ENCODE results near the gene BBS4.

The BBS4 gene

DNA sequence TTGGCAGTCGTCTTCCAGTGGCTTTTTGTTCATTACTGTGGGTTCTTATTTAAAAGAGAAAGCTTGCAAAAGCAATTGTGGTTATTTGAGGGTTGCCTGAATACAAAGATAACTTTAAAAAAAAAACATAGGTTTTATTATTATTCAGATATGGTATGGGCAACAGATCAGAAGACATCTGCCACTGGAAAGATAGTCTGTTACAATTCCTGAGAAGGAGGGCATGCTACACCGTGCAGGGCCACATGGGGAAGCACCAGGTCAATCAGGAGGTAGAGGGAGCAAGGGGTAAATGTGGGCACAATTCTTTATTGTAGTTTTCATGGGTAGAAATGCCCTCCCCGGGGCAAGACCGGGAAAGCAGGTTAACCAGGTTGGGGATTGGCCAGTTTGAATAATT is 46.5 kb downstream of the BBS4 start:
- peaks cover 17 to 44% of the 10 kb centered on the region in 2 donors for H3K36me3 ChIP-seq (ENCODE audit: control insufficient read depth in 2 of 2, insufficient read depth in 2 of 2, low read length in 2 of 2)
- H3K27me3 ChIP-seq (ENCODE audit: control insufficient read depth in 1 of 2, insufficient read depth in 2 of 2, low read length in 2 of 2): no peaks in the 10 kb centered on the region
- H3K4me3 ChIP-seq (ENCODE audit: low read length in 2 of 2): no peak overlapping the region
- no peaks in the 10 kb centered on the region for H3K4me1 ChIP-seq (ENCODE audit: control insufficient read depth, insufficient read depth, low read length)
- no peak overlapping the region for H3K9ac ChIP-seq (ENCODE audit: low read length in 2 of 2)
- H3K27ac ChIP-seq (ENCODE audit: low read length): no peak overlapping the region
- no peaks in the 10 kb centered on the region for H3K9me3 ChIP-seq (ENCODE audit: control insufficient read depth in 2 of 2, low read length in 2 of 2)

DNA sequence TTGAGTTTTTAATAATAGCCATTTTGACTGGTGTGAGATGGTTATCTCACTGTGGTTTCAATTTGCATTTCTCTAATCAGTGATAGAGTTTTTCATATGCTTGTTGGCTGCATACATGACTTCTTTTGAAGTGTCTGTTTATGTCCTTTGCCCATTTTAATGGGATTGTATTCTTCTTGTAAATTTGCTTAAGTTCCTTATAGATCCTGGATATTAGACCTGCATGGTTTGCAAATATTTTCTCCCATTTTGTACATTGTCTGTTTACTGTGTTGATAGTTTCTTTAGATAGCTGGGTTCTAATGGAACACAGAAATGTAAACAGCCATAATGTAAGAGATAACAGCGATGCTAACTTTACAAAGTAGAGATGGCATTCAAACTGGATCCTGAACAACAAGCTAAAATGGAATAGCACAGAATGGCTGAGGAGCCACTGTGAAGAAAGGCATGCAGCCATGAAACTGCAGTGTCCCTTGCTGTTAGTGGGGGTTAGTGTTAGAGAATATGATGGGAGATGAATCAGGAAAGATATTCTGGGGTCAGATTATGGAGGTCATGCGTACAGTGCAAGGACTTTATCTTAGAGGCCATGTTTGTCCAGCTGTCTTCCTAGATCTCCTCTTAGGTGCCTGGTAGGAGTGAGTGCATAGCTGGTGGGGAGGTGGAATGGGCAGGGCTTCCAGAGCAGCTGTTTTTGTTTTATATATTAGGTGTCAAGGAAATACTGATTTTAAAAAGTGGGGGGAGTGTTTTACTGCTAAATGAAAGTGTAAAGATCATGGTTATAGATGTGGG is 48.1 kb downstream of the BBS4 start:
- Histone ChIP-seq H3K27ac (ENCODE audit: low read length) (no peak overlapping the region), H3K9me3 (ENCODE audit: control insufficient read depth in 2 of 2, low read length in 2 of 2) (no peaks in the 10 kb centered on the region), H3K36me3 (ENCODE audit: control insufficient read depth in 2 of 2, insufficient read depth in 2 of 2, low read length in 2 of 2) (peaks cover 22 to 47% of the 10 kb centered on the region in 2 donors), H3K27me3 (ENCODE audit: control insufficient read depth in 1 of 2, insufficient read depth in 2 of 2, low read length in 2 of 2) (no peaks in the 10 kb centered on the region), H3K4me1 (ENCODE audit: control insufficient read depth, insufficient read depth, low read length) (no peaks in the 10 kb centered on the region), H3K4me3 (ENCODE audit: low read length in 2 of 2) (no peak overlapping the region), H3K9ac (ENCODE audit: low read length in 2 of 2) (no peak overlapping the region)

DNA sequence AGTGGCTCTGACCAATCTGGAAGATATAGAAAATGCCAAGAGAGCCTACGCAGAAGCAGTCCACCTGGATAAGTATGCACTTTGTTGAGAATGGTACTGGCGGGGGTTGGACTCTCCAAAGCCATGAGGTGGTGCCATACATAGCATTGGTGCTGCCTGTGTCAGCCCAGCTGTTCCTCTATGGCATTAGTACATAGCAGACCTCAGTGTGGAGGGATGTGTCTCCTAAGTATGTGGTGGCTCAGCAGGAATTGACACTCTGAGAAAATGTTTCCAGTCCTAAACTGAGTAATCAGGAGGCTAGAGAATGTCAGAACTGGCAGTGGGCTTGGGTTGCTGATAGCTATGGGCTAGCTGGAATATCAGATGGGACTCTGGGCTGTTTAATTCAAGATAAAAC is 49.1 kb downstream of the BBS4 start:
- H3K36me3 ChIP-seq (ENCODE audit: control insufficient read depth in 2 of 2, insufficient read depth in 2 of 2, low read length in 2 of 2): peaks cover 22 to 47% of the 10 kb centered on the region in 2 donors
- H3K27ac ChIP-seq (ENCODE audit: low read length): no peak overlapping the region
- no peak overlapping the region for H3K4me3 ChIP-seq (ENCODE audit: low read length in 2 of 2)
- H3K27me3 ChIP-seq (ENCODE audit: control insufficient read depth in 1 of 2, insufficient read depth in 2 of 2, low read length in 2 of 2): no peaks in the 10 kb centered on the region
- no peaks in the 10 kb centered on the region for H3K9me3 ChIP-seq (ENCODE audit: control insufficient read depth in 2 of 2, low read length in 2 of 2)
- no peak overlapping the region for H3K9ac ChIP-seq (ENCODE audit: low read length in 2 of 2)
- H3K4me1 ChIP-seq (ENCODE audit: control insufficient read depth, insufficient read depth, low read length): no peaks in the 10 kb centered on the region

DNA sequence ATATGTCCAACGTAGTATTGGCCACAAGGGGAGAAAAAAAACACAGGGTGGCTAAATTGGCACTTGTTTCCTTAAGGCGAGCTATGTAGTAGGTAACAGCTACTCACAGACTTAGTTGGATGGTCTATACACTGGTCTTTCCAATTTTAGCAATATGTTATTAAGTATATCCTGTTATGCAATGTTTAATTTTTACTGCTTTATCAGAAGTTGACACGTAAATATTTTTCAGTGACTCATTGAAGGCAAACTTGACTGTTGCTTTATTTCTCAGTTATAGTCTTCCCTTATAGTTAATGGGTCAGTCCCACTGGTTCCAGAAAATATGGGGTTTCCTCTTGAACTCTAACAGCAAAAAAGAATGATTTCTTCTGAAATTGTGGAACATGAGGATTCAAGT is 51.1 kb downstream of the BBS4 start:
- Histone ChIP-seq H3K27ac (ENCODE audit: low read length) (no peak overlapping the region), H3K9me3 (ENCODE audit: control insufficient read depth in 2 of 2, low read length in 2 of 2) (no peaks in the 10 kb centered on the region), H3K9ac (ENCODE audit: low read length in 2 of 2) (no peak overlapping the region), H3K4me1 (ENCODE audit: control insufficient read depth, insufficient read depth, low read length) (no peaks in the 10 kb centered on the region), H3K36me3 (ENCODE audit: control insufficient read depth in 2 of 2, insufficient read depth in 2 of 2, low read length in 2 of 2) (peaks cover 16 to 37% of the 10 kb centered on the region in 2 donors), H3K4me3 (ENCODE audit: low read length in 2 of 2) (no peak overlapping the region), H3K27me3 (ENCODE audit: control insufficient read depth in 1 of 2, insufficient read depth in 2 of 2, low read length in 2 of 2) (no peaks in the 10 kb centered on the region)

DNA sequence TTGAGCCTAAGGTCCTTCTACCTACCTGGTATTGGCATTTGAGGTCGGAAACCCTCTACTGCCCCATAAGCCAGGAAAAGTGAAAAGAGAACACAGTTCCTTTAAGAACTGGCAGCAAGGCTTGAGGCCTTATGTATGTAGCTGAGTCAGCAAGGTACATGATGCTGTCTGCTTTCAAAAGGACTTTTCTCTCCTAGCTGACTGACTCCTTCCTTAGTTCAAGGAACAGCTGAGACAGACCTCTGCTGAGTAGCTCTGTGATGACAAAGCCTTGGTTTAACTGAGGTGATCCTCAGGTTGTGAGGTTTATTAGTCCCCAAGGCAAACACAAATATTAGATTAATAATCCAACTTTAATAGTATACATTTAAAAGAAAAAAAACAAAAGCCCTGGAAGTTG is 51.7 kb downstream of the BBS4 start:
- Histone ChIP-seq H3K27ac (ENCODE audit: low read length) (no peak overlapping the region), H3K36me3 (ENCODE audit: control insufficient read depth in 2 of 2, insufficient read depth in 2 of 2, low read length in 2 of 2) (peaks cover 16 to 34% of the 10 kb centered on the region in 2 donors), H3K4me3 (ENCODE audit: low read length in 2 of 2) (no peak overlapping the region), H3K27me3 (ENCODE audit: control insufficient read depth in 1 of 2, insufficient read depth in 2 of 2, low read length in 2 of 2) (no peaks in the 10 kb centered on the region), H3K4me1 (ENCODE audit: control insufficient read depth, insufficient read depth, low read length) (no peaks in the 10 kb centered on the region), H3K9ac (ENCODE audit: low read length in 2 of 2) (no peak overlapping the region), H3K9me3 (ENCODE audit: control insufficient read depth in 2 of 2, low read length in 2 of 2) (no peaks in the 10 kb centered on the region)

DNA sequence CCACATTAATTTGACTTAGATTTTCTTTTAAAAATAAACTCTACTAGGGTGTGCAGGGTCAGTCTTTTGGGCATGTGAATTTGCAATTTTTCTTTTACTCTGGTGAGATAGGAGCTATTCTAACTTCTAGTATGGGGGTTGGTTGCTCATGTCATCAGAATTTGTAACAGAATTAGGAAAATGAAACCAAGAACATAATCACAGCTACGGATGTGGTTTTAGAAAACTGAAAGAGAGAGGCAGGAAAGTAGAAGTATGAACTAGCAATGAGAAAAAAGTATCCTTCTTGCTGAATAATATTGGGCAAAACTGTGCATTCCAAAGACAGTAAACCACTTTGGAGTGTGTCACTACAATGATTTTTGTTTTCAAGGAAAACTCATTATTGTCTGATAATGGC is 54.2 kb downstream of the BBS4 start:
- H3K9me3 ChIP-seq (ENCODE audit: control insufficient read depth in 2 of 2, low read length in 2 of 2): no peaks in the 10 kb centered on the region
- H3K27ac ChIP-seq (ENCODE audit: low read length): no peak overlapping the region
- H3K4me1 ChIP-seq (ENCODE audit: control insufficient read depth, insufficient read depth, low read length): no peaks in the 10 kb centered on the region
- H3K9ac ChIP-seq (ENCODE audit: low read length in 2 of 2): no peak overlapping the region
- H3K36me3 ChIP-seq (ENCODE audit: control insufficient read depth in 2 of 2, insufficient read depth in 2 of 2, low read length in 2 of 2): peaks cover 16 to 25% of the 10 kb centered on the region in 2 donors
- no peak overlapping the region for H3K4me3 ChIP-seq (ENCODE audit: low read length in 2 of 2)
- no peaks in the 10 kb centered on the region for H3K27me3 ChIP-seq (ENCODE audit: control insufficient read depth in 1 of 2, insufficient read depth in 2 of 2, low read length in 2 of 2)

DNA sequence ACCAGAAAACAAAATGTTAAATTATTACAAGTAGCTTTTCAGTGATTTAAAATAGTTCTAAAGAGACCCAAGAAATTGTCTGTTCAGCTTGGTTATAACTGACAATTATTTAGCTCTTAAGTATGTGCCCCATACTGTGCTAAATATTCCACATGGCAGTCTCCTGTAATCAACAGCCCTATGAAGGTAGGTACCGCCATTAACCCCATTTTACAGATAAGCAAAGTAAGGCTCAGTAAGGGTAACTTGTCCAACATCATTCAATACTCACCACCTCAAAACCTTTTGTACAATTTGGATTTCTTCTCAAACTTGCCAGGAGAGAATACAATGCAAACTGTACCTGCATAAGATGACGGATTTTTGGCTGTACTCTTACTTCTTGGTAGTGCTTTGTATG is 63.7 kb downstream of the BBS4 start:
- H3K9me3 ChIP-seq (ENCODE audit: control insufficient read depth in 2 of 2, low read length in 2 of 2): no peaks in the 10 kb centered on the region
- no peak overlapping the region for H3K4me3 ChIP-seq (ENCODE audit: low read length in 2 of 2)
- H3K36me3 ChIP-seq (ENCODE audit: control insufficient read depth in 2 of 2, insufficient read depth in 2 of 2, low read length in 2 of 2): peaks cover 11 to 14% of the 10 kb centered on the region in 2 donors
- H3K27ac ChIP-seq (ENCODE audit: low read length): no peak overlapping the region
- no peak overlapping the region for H3K9ac ChIP-seq (ENCODE audit: low read length in 2 of 2)
- no peaks in the 10 kb centered on the region for H3K27me3 ChIP-seq (ENCODE audit: control insufficient read depth in 1 of 2, insufficient read depth in 2 of 2, low read length in 2 of 2)
- no peaks in the 10 kb centered on the region for H3K4me1 ChIP-seq (ENCODE audit: control insufficient read depth, insufficient read depth, low read length)

DNA sequence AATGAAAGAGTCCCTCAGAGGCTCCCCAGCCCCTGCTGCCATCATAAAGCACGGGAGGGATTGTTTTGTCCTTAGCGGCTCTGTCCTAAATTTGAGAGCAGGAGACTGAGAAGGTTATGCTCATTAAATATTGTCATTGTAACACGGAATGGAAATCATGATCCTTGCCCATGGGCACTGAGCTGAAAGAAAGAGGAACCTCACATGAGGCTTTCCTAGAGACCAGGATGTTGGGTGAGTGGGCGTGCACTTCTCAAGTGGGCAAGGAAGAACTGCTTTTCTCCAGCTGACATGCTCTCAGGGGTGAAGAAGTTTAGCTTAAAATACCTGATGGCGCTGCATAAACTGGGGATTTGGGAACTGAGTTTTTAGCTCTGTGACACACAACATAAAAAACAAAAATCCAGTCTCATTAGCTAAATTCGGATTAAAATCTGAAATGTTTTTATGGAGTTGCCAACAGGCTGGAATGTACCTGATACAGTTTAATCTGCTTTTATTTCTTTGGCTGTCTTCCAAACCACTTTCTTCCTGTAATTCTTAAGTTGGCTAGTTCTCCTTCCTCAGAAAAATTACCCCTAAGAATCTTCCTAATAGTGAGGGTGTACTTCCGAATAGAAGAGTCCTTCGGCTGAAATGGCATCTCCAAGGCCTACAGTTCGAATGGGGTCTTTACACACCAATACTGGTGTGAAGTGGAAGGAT is 65.9 kb downstream of the BBS4 start:
- Histone ChIP-seq H3K27ac (ENCODE audit: low read length) (no peak overlapping the region), H3K9ac (ENCODE audit: low read length in 2 of 2) (no peak overlapping the region), H3K4me1 (ENCODE audit: control insufficient read depth, insufficient read depth, low read length) (no peaks in the 10 kb centered on the region), H3K27me3 (ENCODE audit: control insufficient read depth in 1 of 2, insufficient read depth in 2 of 2, low read length in 2 of 2) (no peaks in the 10 kb centered on the region), H3K9me3 (ENCODE audit: control insufficient read depth in 2 of 2, low read length in 2 of 2) (no peaks in the 10 kb centered on the region), H3K4me3 (ENCODE audit: low read length in 2 of 2) (no peak overlapping the region), H3K36me3 (ENCODE audit: control insufficient read depth in 2 of 2, insufficient read depth in 2 of 2, low read length in 2 of 2) (peaks cover 18 to 28% of the 10 kb centered on the region in 2 donors)

DNA sequence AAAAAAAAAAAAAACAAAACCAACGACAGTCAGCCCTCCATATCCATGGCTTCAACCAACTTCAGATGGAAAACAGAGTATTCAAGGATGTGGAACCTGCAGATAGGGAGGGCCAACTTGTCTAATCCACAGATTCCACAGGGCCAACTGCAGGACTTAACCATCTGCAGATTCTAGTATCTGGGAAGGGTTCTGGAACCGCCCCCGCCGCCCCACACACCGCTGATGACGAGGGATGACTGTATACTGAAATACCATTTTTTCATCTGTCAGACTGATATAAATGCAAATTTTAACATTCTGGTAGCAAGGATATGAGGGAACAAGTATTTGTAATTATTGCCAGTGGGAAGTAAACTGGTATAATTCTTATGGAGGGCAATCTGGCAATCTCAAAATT is 68.1 kb downstream of the BBS4 start:
- H3K4me3 ChIP-seq (ENCODE audit: low read length in 2 of 2): no peak overlapping the region
- no peaks in the 10 kb centered on the region for H3K9me3 ChIP-seq (ENCODE audit: control insufficient read depth in 2 of 2, low read length in 2 of 2)
- no peak overlapping the region for H3K9ac ChIP-seq (ENCODE audit: low read length in 2 of 2)
- H3K36me3 ChIP-seq (ENCODE audit: control insufficient read depth in 2 of 2, insufficient read depth in 2 of 2, low read length in 2 of 2): peaks cover 18 to 35% of the 10 kb centered on the region in 2 donors
- no peaks in the 10 kb centered on the region for H3K4me1 ChIP-seq (ENCODE audit: control insufficient read depth, insufficient read depth, low read length)
- H3K27ac ChIP-seq (ENCODE audit: low read length): no peak overlapping the region
- no peaks in the 10 kb centered on the region for H3K27me3 ChIP-seq (ENCODE audit: control insufficient read depth in 1 of 2, insufficient read depth in 2 of 2, low read length in 2 of 2)

DNA sequence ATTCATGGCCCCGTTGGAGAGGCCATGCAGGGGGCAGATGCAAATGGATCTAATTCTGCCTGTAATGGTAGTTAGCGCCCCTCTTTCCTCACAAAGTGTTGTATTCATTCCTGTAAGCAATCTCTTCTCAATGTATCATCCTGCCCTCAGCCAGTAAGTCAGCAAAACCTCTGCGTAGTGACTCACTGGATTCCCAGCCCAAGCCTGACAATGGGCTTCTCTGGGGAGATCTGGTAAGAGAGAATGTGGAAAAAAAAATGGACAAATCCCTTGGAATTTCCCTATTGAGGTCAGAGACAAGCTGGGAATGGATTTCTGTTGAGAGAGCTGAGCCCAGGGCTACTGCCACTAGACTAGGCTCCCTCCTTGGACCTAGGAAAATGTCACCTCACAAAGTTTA is 72.2 kb downstream of the BBS4 start:
- Histone ChIP-seq H3K36me3 (ENCODE audit: control insufficient read depth in 2 of 2, insufficient read depth in 2 of 2, low read length in 2 of 2) (peaks cover 17 to 29% of the 10 kb centered on the region in 2 donors), H3K4me3 (ENCODE audit: low read length in 2 of 2) (no peak overlapping the region), H3K27ac (ENCODE audit: low read length) (no peak overlapping the region), H3K9me3 (ENCODE audit: control insufficient read depth in 2 of 2, low read length in 2 of 2) (no peaks in the 10 kb centered on the region), H3K9ac (ENCODE audit: low read length in 2 of 2) (no peak overlapping the region), H3K27me3 (ENCODE audit: control insufficient read depth in 1 of 2, insufficient read depth in 2 of 2, low read length in 2 of 2) (no peaks in the 10 kb centered on the region), H3K4me1 (ENCODE audit: control insufficient read depth, insufficient read depth, low read length) (no peaks in the 10 kb centered on the region)
